ENCODE measurements around the gene CDS2.

The CDS2 gene

GRCh38 chr20:5127859-5128424 is 1.1 kb downstream of the CDS2 start:
- DNase-seq (ENCODE audit: low read depth): no peak
- TF ChIP-seq CTCF (conservative IDR thresholded peaks at IDR 0.05; ENCODE audit: control insufficient read depth, insufficient read depth, low read depth, low read length): no peak
- peak overlapping the region; percentile 86 for H3K4me3 ChIP-seq (ENCODE audit: control insufficient read depth, low read depth, low read length)

- no peak for TF ChIP-seq CTCF (conservative IDR thresholded peaks at IDR 0.05; ENCODE audit: control insufficient read depth, insufficient read depth, low read depth, low read length)
- no peak overlapping the region for H3K4me3 ChIP-seq (ENCODE audit: control insufficient read depth, low read depth, low read length)
- no peak for DNase-seq (ENCODE audit: low read depth)
These were observed 2.1 kb downstream of the CDS2 start for GRCh38 chr20:5128886-5129285.

DNA sequence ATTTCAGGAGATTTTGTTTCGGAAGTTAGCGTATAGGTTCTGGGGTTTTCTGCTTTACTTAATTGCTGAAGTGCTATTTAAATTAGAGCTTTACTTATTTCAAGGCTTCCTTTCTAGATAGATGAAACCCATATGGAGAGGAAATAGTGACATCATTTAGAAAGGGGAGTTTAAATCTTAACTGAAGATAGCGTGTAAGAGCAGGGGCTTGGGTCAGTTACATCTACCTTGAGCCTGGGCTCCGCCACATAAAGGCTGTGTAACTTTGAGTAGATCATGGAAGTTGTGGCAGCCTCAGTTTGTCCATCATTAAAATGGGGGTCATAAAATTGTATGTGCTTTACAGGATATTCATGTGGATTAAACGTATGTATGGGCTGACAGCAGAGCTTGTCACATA is 4.7 kb downstream of the CDS2 start:
- TF ChIP-seq CTCF (conservative IDR thresholded peaks at IDR 0.05; ENCODE audit: control insufficient read depth, insufficient read depth, low read depth, low read length): no peak

GRCh38 chr20:5133998-5134397 is 7.2 kb downstream of the CDS2 start:
- TF ChIP-seq CTCF (conservative IDR thresholded peaks at IDR 0.05; ENCODE audit: control insufficient read depth, insufficient read depth, low read depth, low read length): no peak
- no peak overlapping the region for H3K4me3 ChIP-seq (ENCODE audit: control insufficient read depth, low read depth, low read length)
- DNase-seq (ENCODE audit: low read depth): no peak

More for the DNA sequence above, 4.7 kb downstream of the CDS2 start:
- no peak for DNase-seq (ENCODE audit: low read depth)
- H3K4me3 ChIP-seq (ENCODE audit: control insufficient read depth, low read depth, low read length): no peak overlapping the region

GRCh38 chr20:5135363-5136012 is 8.7 kb downstream of the CDS2 start:
- TF ChIP-seq CTCF (conservative IDR thresholded peaks at IDR 0.05; ENCODE audit: control insufficient read depth, insufficient read depth, low read depth, low read length): no peak
- DNase-seq (ENCODE audit: low read depth): no peak
- no peak overlapping the region for H3K4me3 ChIP-seq (ENCODE audit: control insufficient read depth, low read depth, low read length)

GRCh38 chr20:5136096-5136495 is 9.3 kb downstream of the CDS2 start:
- TF ChIP-seq CTCF (conservative IDR thresholded peaks at IDR 0.05; ENCODE audit: control insufficient read depth, insufficient read depth, low read depth, low read length): no peak
- no peak overlapping the region for H3K4me3 ChIP-seq (ENCODE audit: control insufficient read depth, low read depth, low read length)
- DNase-seq (ENCODE audit: low read depth): no peak
